GM12891 (cell line): Measurements from ENCODE around the gene RIC8A.

Experiments used
- POLR2A ChIP-seq: IDR thresholded peaks from 2 replicates; pipeline ENCODE4 v1.6.1; 2011; ENCODE audit warnings: low read depth, low read length, control low read depth
- POLR2AphosphoS5 ChIP-seq: IDR thresholded peaks from 2 replicates; pipeline ENCODE4 v1.6.1; 2011; ENCODE audit warnings: low read depth, low read length, control low read depth
- POU2F2 ChIP-seq: IDR thresholded peaks from 2 replicates; pipeline ENCODE4 v1.6.1; 2011; ENCODE audit warnings: low read depth, mild to moderate bottlenecking, control low read depth, low read length, moderate library complexity
- TAF1 ChIP-seq: IDR thresholded peaks from 2 replicates; pipeline ENCODE4 v1.6.1; 2011; ENCODE audit warnings: low read depth, low read length, control low read depth

GRCh38 chr11:235180-235579 lies 27.7 kb downstream of the RIC8A start:
- TF ChIP-seq POLR2A = no peak
- TF ChIP-seq POLR2AphosphoS5 = no peak
- TF ChIP-seq POU2F2 = no peak
- TF ChIP-seq TAF1 = no peak
